PC-3 (cell line): ENCODE results near the gene ZNF615. TPM values are rescaled to one million over a fixed set of nuclear protein-coding genes. Genes with fewer than 3 reads are reported as not detected.
"Not testable (repeated sequence)": the region's sequence is repeated elsewhere in the genome, so short reads cannot be mapped to it uniquely, and the experiment has no call there.

ENCODE experiments used
- ATAC-seq: fragments of 200-7000 bp; cut with Tn5 transposase; 2 replicates; pipeline ENCODE4 v1.9.1; 2020; ENCODE audit warnings: mild to moderate bottlenecking, moderate library complexity
- BruUV-seq: library from RNA; stranded (reverse); fragments of 400-500 nt; replicated peaks from 2 replicates; lab custom pipeline; 2021; lab: Mats Ljungman, UMichigan
- CTCF ChIA-PET: fragments of 300-600 bp; sonication (Branson Sonifier 250); formaldehyde crosslinking; loops from one replicate; lab custom pipeline; 2022; ENCODE audit warnings: antibody characterized with exemption; lab: Charles Lee
- POLR2A ChIA-PET: fragments of 300-600 bp; sonication (Branson Sonifier 250); formaldehyde crosslinking; loops from one replicate; lab custom pipeline; 2022; ENCODE audit warnings: antibody characterized with exemption; ENCODE audit not compliant: unreplicated experiment; lab: Charles Lee
- DNase-seq: peaks from one replicate; pipeline ENCODE4 v3.0.0-alpha.2; 2015
- H2AFZ ChIP-seq: fragments of 300-600 bp; sonication (generic); 2 replicates; pipeline ENCODE4 v1.6.0; 2016; ENCODE audit warnings: antibody characterized with exemption, low read length
- H3F3A ChIP-seq: fragments of 300-600 bp; sonication (generic); one replicate; pipeline ENCODE4 v1.6.0; 2017; ENCODE audit warnings: antibody characterized with exemption, low read length, control low read depth, mild to moderate bottlenecking; ENCODE audit not compliant: unreplicated experiment
- H3K27ac ChIP-seq: fragments of 300-600 bp; sonication (generic); 2 replicates; pipeline ENCODE4 v1.5.1; 2016; ENCODE audit warnings: mild to moderate bottlenecking, low read length
- H3K27me3 ChIP-seq: fragments of 300-600 bp; sonication (generic); 2 replicates; pipeline ENCODE4 v1.6.1; 2016; ENCODE audit warnings: low read length, mixed read lengths
- H3K36me3 ChIP-seq: fragments of 300-600 bp; sonication (generic); 2 replicates; pipeline ENCODE4 v1.6.1; 2016; ENCODE audit warnings: low read depth, mixed run types, low read length, mixed read lengths
- H3K4me1 ChIP-seq: fragments of 300-600 bp; sonication (generic); 2 replicates; pipeline ENCODE4 v1.5.1; 2016; ENCODE audit warnings: low read length; ENCODE audit not compliant: insufficient read depth
- H3K4me2 ChIP-seq: fragments of 300-600 bp; sonication (generic); 2 replicates; pipeline ENCODE4 v1.6.0; 2016; ENCODE audit warnings: low read length
- H3K4me3 ChIP-seq: fragments of 300-600 bp; sonication (generic); 2 replicates; pipeline ENCODE4 v1.5.1; 2016; ENCODE audit warnings: mild to moderate bottlenecking, low read length, mixed read lengths
- H3K79me2 ChIP-seq: fragments of 300-600 bp; sonication (generic); 2 replicates; pipeline ENCODE4 v1.6.1; 2017; ENCODE audit warnings: low read length, mixed read lengths
- H3K9ac ChIP-seq: fragments of 300-600 bp; sonication (generic); 2 replicates; pipeline ENCODE4 v1.6.0; 2016; ENCODE audit warnings: mild to moderate bottlenecking, low read length
- H3K9me2 ChIP-seq: fragments of 300-600 bp; sonication (generic); replicated peaks from 2 replicates; pipeline ENCODE4 v1.6.1; 2016; ENCODE audit warnings: mixed run types, low read length, mixed read lengths
- H3K9me3 ChIP-seq: fragments of 300-600 bp; sonication (generic); 2 replicates; pipeline ENCODE4 v1.6.1; 2016; ENCODE audit warnings: low read length, mixed read lengths
- H4K20me1 ChIP-seq: fragments of 300-600 bp; sonication (generic); 2 replicates; pipeline ENCODE4 v1.6.1; 2016; ENCODE audit warnings: low read length, mixed read lengths
- EZH2 ChIP-seq: fragments of 300-600 bp; sonication (generic); IDR thresholded peaks from one replicate; pipeline ENCODE4 v1.6.1; 2017; ENCODE audit warnings: antibody characterized with exemption, mild to moderate bottlenecking, low read length; ENCODE audit not compliant: unreplicated experiment
- EZH2phosphoT487 ChIP-seq: fragments of 300-600 bp; sonication (generic); IDR thresholded peaks from 2 replicates; pipeline ENCODE4 v1.6.1; 2018; ENCODE audit warnings: mild to moderate bottlenecking, antibody characterized with exemption, low read length, borderline replicate concordance
- intact Hi-C: fragments of 100-400 bp; cut with micrococcal nuclease; formaldehyde crosslinking; loops from 2 replicates; pipeline ENCODE4 v1.9.0; 2023
- total RNA-seq: library from RNA; depleted of rRNA; stranded (reverse); fragments of >200 nt; gene quantifications from 2 replicates; pipeline ENCODE4 v1.2.3, GENCODE V29; 2014
- TF ChIP-seq, protein P1 (sequence below): fragments of 300-600 bp; sonication (generic); conservative IDR thresholded peaks from 2 replicates; pipeline ENCODE4 v1.5.1; 2017; ENCODE audit warnings: antibody characterized with exemption, low read depth, mild to moderate bottlenecking, low read length

ZNF615 gene
- total RNA-seq, 1 experiment from 2014 or later: 5.5 TPM

DNA sequence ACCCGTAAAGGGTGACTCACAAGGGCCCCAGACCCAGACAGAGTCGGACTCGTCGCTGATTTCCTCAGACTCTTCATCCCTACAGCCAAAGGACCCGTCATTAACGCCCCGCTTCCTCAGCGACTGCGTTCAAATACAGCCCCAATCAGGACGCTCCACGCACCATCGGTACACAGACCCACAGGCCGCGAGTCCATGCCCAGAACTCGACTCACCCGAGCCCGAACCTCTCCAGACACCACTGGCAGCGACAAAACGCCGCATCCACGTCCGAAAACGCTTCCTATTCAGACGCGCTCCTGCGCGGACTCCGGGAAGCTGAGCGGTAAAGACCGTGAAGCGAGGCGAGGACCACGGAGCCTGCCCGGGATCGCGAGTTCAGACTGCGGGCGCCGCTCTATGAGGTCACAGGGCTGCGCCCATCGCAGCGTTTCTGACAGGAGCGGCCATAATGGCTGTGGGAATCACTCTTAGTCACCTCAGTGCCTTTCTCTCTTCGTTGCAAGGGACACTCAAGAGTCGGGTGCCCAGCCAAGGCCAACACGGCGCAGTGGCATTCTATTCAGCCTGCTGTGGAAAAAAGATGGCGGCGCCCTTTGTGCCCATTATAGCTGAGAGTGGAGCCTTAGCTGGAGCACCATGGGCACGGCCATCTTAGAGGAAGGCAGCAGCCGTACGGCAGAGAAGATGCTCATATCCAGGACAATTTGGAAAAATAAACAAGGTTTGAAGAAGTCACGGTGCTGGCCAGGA, 20.2 kb upstream of the ZNF615 start, which contains the start of gene ZNF614:
Gene ZNF614, minus strand, starts transcription at position 353 of the 753 bp plus-strand sequence. CDS start 2,634 bp downstream, outside the sequence.
- Histone ChIP-seq H3K9ac (peak within 1 kb of the TSS; percentile 84), H3K36me3 (peaks cover 62% of the 10 kb centered on the region), H3K27ac (peak within 1 kb of the TSS; percentile 74), H3K4me3 (peak within 1 kb of the TSS; percentile 83), H3F3A (no peaks in the 10 kb centered on the region), H3K9me2 (no peaks in the 10 kb centered on the region), H4K20me1 (no peaks in the 10 kb centered on the region), H3K4me1 (no peaks in the 10 kb centered on the region), H3K4me2 (peak within 1 kb of the TSS; percentile 86), H3K9me3 (peaks cover 39% of the 10 kb centered on the region), H3K79me2 (peaks cover 13% of the 10 kb centered on the region), H3K27me3 (no peaks in the 10 kb centered on the region), H2AFZ (peak within 1 kb of the TSS; percentile 97)
- no TSS peak for BruUV-seq
- ATAC-seq (peak; percentile 91), DNase-seq (peak; percentile 91)
- TF ChIP-seq, protein P1, sequence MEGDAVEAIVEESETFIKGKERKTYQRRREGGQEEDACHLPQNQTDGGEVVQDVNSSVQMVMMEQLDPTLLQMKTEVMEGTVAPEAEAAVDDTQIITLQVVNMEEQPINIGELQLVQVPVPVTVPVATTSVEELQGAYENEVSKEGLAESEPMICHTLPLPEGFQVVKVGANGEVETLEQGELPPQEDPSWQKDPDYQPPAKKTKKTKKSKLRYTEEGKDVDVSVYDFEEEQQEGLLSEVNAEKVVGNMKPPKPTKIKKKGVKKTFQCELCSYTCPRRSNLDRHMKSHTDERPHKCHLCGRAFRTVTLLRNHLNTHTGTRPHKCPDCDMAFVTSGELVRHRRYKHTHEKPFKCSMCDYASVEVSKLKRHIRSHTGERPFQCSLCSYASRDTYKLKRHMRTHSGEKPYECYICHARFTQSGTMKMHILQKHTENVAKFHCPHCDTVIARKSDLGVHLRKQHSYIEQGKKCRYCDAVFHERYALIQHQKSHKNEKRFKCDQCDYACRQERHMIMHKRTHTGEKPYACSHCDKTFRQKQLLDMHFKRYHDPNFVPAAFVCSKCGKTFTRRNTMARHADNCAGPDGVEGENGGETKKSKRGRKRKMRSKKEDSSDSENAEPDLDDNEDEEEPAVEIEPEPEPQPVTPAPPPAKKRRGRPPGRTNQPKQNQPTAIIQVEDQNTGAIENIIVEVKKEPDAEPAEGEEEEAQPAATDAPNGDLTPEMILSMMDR: no peak
- no peak for TF ChIP-seq EZH2phosphoT487
- TF ChIP-seq EZH2: no peak
- ChIA-PET POLR2A (interaction anchor here (0.6 kb wide), 1 partner anchor 15 kb away, joined by 3 read pairs; no protein-coding TSS in a partner anchor), CTCF (no interaction called here)
- intact Hi-C loops: no loop called here

DNA sequence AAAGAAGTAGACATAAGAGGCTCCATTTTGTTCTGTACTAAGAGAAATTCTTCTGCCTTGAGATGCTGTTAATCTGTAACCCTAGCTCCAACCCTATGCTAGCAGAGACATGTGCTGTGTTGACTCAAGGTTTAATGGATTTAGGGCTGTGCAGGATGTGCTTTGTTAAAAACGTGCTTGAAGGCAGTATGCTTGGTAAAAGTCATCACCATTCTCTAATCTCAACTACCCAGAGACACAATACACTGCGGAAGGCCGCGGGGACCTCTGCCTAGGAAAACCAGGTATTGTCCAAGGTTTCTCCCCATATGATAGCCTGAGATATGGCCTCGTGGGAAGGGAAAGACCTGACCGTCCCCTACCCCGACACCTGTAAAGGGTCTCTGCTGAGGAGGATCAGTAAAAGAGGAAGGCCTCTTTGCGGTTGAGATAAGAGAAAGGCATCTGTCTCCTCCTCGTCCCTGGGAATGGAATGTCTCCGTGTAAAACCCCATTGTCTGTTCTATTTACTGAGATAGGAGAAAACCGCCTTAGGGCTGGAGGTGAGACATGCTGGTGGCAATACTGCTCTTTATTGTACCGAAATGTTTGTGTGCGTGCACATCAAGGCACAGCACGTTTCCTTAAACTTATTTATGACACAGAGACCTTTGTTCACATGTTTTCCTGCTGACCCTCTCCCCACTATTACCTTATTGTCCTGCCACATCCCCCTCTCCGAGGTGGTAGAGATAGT, 18.4 kb upstream of the ZNF615 start:
- H4K20me1 ChIP-seq, intact Hi-C loops, H3F3A ChIP-seq, ATAC-seq, CTCF ChIA-PET, H3K4me2 ChIP-seq, H2AFZ ChIP-seq, H3K4me1 ChIP-seq, H3K27me3 ChIP-seq, DNase-seq, BruUV-seq, H3K27ac ChIP-seq, POLR2A ChIA-PET, H3K9me2 ChIP-seq, H3K4me3 ChIP-seq, H3K9ac ChIP-seq: not testable (repeated sequence)
- H3K9me3 ChIP-seq: peaks cover 38% of the 10 kb centered on the region
- peaks cover 64% of the 10 kb centered on the region for H3K36me3 ChIP-seq
- H3K79me2 ChIP-seq: peaks cover 13% of the 10 kb centered on the region

DNA sequence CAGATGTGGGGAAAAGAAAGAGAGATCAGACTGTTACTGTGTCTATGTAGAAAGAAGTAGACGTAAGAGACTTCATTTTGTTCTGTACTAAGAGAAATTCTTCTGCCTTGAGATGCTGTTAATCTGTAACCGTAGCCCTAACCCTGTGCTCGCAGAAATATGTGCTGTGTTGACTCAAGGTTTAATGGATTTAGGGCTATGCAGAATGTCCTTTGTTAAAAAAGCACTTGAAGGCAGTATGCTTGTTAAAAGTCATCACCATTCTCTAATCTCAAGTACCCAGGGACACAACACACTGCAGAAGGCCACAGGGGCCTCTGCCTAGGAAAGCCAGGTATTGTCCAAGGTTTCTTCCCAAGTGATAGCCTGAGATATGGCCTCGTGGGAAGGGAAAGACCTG, 16.5 kb upstream of the ZNF615 start:
- H4K20me1 ChIP-seq, H3K9me2 ChIP-seq, H3F3A ChIP-seq, H3K9ac ChIP-seq, ATAC-seq, BruUV-seq, H3K27ac ChIP-seq, H3K4me2 ChIP-seq, H3K27me3 ChIP-seq, H3K4me1 ChIP-seq, H3K4me3 ChIP-seq, POLR2A ChIA-PET, DNase-seq, H2AFZ ChIP-seq, CTCF ChIA-PET, intact Hi-C loops: not testable (repeated sequence)
- H3K79me2 ChIP-seq: peaks cover 13% of the 10 kb centered on the region
- H3K9me3 ChIP-seq: peaks cover 47% of the 10 kb centered on the region
- H3K36me3 ChIP-seq: peaks cover 71% of the 10 kb centered on the region
